Lower leg skin (tissue), 3 donors: Measurements from ENCODE around the gene MVD.

ENCODE experiments used
- CTCF ChIP-seq, 3 donors: fragments of 450-650 bp; IDR thresholded peaks; one replicate each; pipeline ENCODE4 v1.5.1; 2016; ENCODE audit warnings: antibody characterized with exemption in 3 of 3, mild to moderate bottlenecking in 3 of 3, moderate library complexity in 2 of 3
- POLR2A ChIP-seq, 2 donors: fragments of 450-650 bp; IDR thresholded peaks; one replicate each; pipeline ENCODE4 v1.6.1; 2016 to 2017; ENCODE audit warnings: antibody characterized with exemption in 2 of 2, mild to moderate bottlenecking in 1 of 2, moderate library complexity in 1 of 2

- TF ChIP-seq CTCF (IDR thresholded peaks at IDR 0.05) = no peak
- TF ChIP-seq POLR2A (IDR thresholded peaks at IDR 0.05) = no peak
Observed at GRCh38 chr16:88696441-88696840, 33.5 kb upstream of the MVD start.
